GM13976 (cell line): ENCODE results near the gene BMP3.

ENCODE experiments used
- DNase-seq: peaks from one replicate; pipeline ENCODE4 v3.0.0; 2012; ENCODE audit warnings: low spot score
- in situ Hi-C: fragments of 300-500 bp; cut with MboI; formaldehyde crosslinking; loops from one replicate; pipeline ENCODE4 v1.12.0; 2022; ENCODE audit warnings: low sequenced_read_pairs, mixed read lengths, inconsistent platforms; ENCODE audit not compliant: unreplicated experiment
- TF ChIP-seq, protein P1 (sequence below): IDR thresholded peaks from 2 replicates; pipeline ENCODE4 v1.5.1; 2012; ENCODE audit warnings: borderline replicate concordance, mild to moderate bottlenecking; ENCODE audit not compliant: insufficient read depth; ENCODE audit errors: extremely low read depth, missing control alignments, control extremely low read depth

BMP3 gene

DNA sequence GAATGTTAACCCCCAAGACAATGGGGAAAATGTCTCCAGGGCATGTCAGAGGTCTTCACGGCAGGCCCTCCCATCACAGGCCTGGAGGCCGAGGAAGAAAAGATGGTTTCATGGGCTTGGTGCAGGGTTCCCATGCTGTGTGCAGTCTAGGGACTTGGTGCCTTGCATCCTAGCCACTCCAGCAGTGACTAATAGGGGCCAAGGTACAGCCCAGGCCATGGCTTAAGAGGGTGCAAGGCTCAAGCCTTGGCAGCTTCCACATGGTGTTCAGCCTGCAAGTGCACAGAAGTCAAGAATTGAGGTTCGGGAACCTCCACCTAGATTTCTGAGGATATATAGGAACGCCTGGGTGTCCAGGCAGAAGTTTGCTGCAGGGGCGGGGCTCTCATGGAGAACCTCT is 50.6 kb downstream of the BMP3 start:
- no peak for DNase-seq

DNA sequence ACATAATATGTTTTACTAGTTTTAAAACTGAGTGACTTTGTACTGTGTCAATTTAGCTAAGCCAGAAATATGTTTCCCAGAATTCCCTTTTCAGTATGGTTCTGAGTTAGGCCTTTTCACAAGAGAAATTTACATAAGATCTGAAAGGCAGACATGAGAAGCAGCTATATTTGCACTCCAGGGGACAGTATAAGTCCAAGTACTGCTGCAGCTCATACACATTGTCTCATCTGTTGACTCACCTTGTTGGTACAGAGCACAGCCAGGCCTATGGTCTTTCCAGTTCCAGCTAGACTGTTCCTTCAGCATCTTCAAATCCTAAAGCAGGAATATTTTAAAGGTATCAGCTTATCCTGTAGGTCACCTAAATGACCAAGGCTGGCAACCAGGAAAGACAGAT is 53.5 kb downstream of the BMP3 start:
- TF ChIP-seq, protein P1, sequence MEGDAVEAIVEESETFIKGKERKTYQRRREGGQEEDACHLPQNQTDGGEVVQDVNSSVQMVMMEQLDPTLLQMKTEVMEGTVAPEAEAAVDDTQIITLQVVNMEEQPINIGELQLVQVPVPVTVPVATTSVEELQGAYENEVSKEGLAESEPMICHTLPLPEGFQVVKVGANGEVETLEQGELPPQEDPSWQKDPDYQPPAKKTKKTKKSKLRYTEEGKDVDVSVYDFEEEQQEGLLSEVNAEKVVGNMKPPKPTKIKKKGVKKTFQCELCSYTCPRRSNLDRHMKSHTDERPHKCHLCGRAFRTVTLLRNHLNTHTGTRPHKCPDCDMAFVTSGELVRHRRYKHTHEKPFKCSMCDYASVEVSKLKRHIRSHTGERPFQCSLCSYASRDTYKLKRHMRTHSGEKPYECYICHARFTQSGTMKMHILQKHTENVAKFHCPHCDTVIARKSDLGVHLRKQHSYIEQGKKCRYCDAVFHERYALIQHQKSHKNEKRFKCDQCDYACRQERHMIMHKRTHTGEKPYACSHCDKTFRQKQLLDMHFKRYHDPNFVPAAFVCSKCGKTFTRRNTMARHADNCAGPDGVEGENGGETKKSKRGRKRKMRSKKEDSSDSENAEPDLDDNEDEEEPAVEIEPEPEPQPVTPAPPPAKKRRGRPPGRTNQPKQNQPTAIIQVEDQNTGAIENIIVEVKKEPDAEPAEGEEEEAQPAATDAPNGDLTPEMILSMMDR = no peak
- in situ Hi-C loops = loop anchor here (25.0 kb wide), 1 partner anchor 253 kb away; no protein-coding TSS in a partner anchor
- DNase-seq = no peak

More for the DNA sequence above, 50.6 kb downstream of the BMP3 start:
- in situ Hi-C loops = loop anchor here (25.0 kb wide), 1 partner anchor 256 kb away; no protein-coding TSS in a partner anchor
- TF ChIP-seq, protein P1 = no peak

DNA sequence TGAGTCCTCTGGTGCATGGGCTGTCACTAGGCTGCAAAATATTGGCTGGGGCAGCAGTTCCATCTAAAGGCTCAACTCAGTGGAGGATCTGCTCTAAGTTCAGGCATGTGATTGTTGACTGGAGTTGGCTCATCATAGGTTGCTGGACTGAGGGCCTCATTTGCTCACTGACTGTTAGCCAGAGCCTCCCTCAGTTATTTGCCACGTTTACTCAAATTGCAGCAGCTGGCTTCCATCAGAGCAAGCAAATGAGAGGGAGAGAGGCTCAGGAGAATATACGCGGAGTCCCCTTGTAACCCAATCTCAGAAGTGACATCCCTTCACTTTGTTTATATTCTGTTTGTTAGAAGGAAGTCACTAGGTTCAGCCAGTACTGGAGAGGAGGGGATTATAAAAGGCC is 54.1 kb downstream of the BMP3 start:
- in situ Hi-C loops = loop anchor here (25.0 kb wide), 1 partner anchor 253 kb away; no protein-coding TSS in a partner anchor
- TF ChIP-seq, protein P1 = no peak
- no peak for DNase-seq

DNA sequence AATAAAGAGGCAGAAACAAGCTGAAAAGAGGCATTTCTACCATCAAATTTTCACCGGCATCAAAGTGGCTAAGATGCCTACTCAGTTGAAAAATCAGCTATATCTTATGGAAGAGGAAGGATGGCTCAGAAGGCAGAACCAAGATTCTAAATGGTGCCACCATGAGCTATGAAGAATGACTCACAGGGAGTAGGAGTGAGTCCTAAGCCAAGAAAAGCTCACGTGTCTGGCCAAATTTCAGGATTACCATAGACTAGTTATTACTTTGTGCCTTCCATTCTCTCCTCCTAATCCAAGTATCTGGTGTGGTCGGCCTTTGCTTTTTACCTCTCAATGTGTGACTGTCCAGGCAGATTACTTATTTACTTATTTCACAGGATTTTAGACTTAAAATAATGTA is 54.8 kb downstream of the BMP3 start:
- DNase-seq = no peak
- in situ Hi-C loops = loop anchor here (25.0 kb wide), 1 partner anchor 252 kb away; no protein-coding TSS in a partner anchor
- TF ChIP-seq, protein P1 = no peak

DNA sequence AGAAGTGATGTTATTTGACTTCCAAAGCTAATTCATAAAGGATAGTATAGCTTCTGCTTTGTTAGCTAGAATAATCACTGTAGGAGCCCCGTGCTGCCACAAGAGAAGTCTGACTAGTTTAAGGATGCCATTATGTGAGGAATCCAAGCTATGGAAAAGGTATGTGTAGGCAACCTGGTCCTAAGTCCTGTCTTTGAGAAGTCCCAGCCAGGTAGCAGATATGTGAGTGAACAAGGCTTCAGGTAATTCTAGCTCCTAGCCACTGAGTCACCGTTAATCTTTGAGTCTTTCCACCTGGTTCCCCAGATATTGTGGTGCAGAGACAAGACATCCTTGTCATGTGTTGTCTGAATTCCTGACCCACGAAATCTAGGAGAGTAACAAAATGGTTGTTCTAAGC is 55.5 kb downstream of the BMP3 start:
- TF ChIP-seq, protein P1 = no peak
- no peak for DNase-seq
- in situ Hi-C loops = loop anchor here (25.0 kb wide), 1 partner anchor 251 kb away; no protein-coding TSS in a partner anchor

DNA sequence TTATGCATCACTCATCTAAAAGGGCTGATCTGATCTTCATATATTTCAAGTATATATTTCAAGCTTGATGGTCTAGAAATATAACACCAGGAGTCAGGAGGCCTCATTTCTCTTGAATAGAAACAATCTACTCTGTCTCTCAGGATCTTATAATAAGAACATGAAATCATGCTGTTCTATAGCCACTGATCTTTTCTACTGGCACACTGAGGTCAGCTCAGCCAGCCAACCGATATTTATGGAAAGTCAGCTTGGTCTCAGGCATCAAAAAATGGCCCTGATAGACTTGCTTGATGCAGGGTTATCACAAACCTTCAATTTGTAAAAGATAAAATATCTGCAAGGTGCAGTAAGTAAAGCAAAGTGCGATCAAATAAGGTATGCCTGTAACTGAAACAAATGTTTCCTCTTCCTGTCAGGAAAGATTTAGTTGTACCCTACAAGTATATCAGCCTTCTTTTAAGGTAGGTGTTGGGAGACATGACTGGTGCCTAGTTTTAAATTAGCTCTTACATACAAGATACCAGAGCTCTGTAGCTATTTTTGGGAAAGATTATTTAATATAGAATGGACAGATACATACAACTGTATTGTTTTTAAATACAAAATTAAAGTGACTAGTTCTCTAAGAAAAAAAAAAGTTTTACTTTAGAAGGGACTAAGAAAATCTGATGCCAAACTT is 63.4 kb downstream of the BMP3 start:
- in situ Hi-C loops = loop anchor here (25.0 kb wide), 1 partner anchor 243 kb away; no protein-coding TSS in a partner anchor
- no peak for DNase-seq
- TF ChIP-seq, protein P1 = no peak
